HepG2 (cell line): ENCODE data around the gene HSPB6. TPM values are rescaled to one million over a fixed set of nuclear protein-coding genes. Genes with fewer than 3 reads are reported as not detected.

Experiments used
- CREM ChIP-seq, 2 experiments: sonication (generic) in 1 of 2; formaldehyde crosslinking in 1 of 2; IDR thresholded peaks; 2 replicates each; pipeline versions ENCODE4 v1.4.0 to v1.6.1; 2016 to 2020; ENCODE audit warnings: antibody characterized with exemption in 1 of 2, mild to moderate bottlenecking in 1 of 2, missing genetic modification reagents in 1 of 2
- EED ChIP-seq: sonication (generic); formaldehyde crosslinking; IDR thresholded peaks from 2 replicates; pipeline ENCODE4 v1.5.0; 2020; ENCODE audit warnings: mild to moderate bottlenecking, missing genetic modification reagents
- GLI4 ChIP-seq: sonication (generic); formaldehyde crosslinking; IDR thresholded peaks from 2 replicates; pipeline ENCODE4 v1.5.1; 2020; ENCODE audit warnings: missing genetic modification reagents, mild to moderate bottlenecking, moderate library complexity, borderline replicate concordance
- HDAC2 ChIP-seq: sonication (generic); formaldehyde crosslinking; IDR thresholded peaks from 2 replicates; pipeline ENCODE4 v1.4.0; 2020; ENCODE audit warnings: missing genetic modification reagents
- HHEX ChIP-seq: IDR thresholded peaks from 2 replicates; pipeline ENCODE4 v1.6.1; 2016; ENCODE audit warnings: control low read depth
- KAT8 ChIP-seq: IDR thresholded peaks from 2 replicates; pipeline ENCODE4 v1.6.1; 2016; ENCODE audit warnings: missing genetic modification reagents, missing compliant biosample characterization
- PRMT3 ChIP-seq: sonication (generic); formaldehyde crosslinking; IDR thresholded peaks from 2 replicates; pipeline ENCODE4 v1.8.1; 2022; ENCODE audit warnings: low read depth, mild to moderate bottlenecking, moderate library complexity, missing genetic modification reagents, borderline replicate concordance
- SATB2 ChIP-seq: sonication (generic); formaldehyde crosslinking; IDR thresholded peaks from 2 replicates; pipeline ENCODE4 v1.5.0; 2020; ENCODE audit warnings: missing genetic modification reagents
- SOX13 ChIP-seq, 3 experiments: fragments of 450-650 bp in 1 of 3; sonication (generic) in 1 of 3; formaldehyde crosslinking in 1 of 3; IDR thresholded peaks in 2 of 3; conservative IDR thresholded peaks in 1 of 3; 2 replicates each; pipeline versions ENCODE4 v1.5.0 to v1.6.1; 2016 to 2020; ENCODE audit warnings: antibody characterized with exemption in 1 of 3, mild to moderate bottlenecking in 1 of 3, missing compliant biosample characterization in 1 of 3, missing genetic modification reagents in 1 of 3, moderate library complexity in 1 of 3
- TEAD2 ChIP-seq: sonication (generic); formaldehyde crosslinking; IDR thresholded peaks from 2 replicates; pipeline ENCODE4 v1.9.0; 2021; ENCODE audit warnings: missing genetic modification reagents
- ZNF205 ChIP-seq: IDR thresholded peaks from 2 replicates; pipeline ENCODE4 v1.6.1; 2018; ENCODE audit warnings: missing biosample characterization, missing genetic modification reagents
- ZNF451 ChIP-seq: sonication (generic); formaldehyde crosslinking; IDR thresholded peaks from 2 replicates; pipeline ENCODE4 v1.5.0; 2020; ENCODE audit warnings: mild to moderate bottlenecking, missing genetic modification reagents
- ZNF75D ChIP-seq: sonication (generic); formaldehyde crosslinking; IDR thresholded peaks from 2 replicates; pipeline ENCODE4 v1.8.1; 2023; ENCODE audit warnings: missing genetic modification reagents, mild to moderate bottlenecking, borderline replicate concordance
- polyA plus RNA-seq, 8 experiments: library from polyadenylated mRNA; depleted of rRNA in 3 of 8; stranded (reverse) in 7 of 8; unstranded in 1 of 8; fragments of >200 nt; fragmentation: Illumina TruSeq in 4 of 8; extraction: Trizol in 4 of 8; gene quantifications; 2 replicates each; pipeline versions ENCODE4 v1.2.1 to v1.2.3, GENCODE V29; 2011 to 2016; ENCODE audit warnings: low read depth in 4 of 8, missing spikeins in 1 of 8, mixed read lengths in 1 of 8; ENCODE audit not compliant: insufficient read depth in 1 of 8
- total RNA-seq, 5 experiments: library from RNA; depleted of rRNA; stranded (reverse); fragments of >200 nt; fragmentation: Illumina TruSeq; extraction: Trizol; gene quantifications; 2 replicates each; pipeline ENCODE4 v1.2.3, GENCODE V29; 2016; ENCODE audit warnings: low read depth in 1 of 5
- TF ChIP-seq, protein P1 (sequence below): sonication (generic); formaldehyde crosslinking; IDR thresholded peaks from 2 replicates; pipeline ENCODE4 v1.4.0; 2020; ENCODE audit warnings: missing genetic modification reagents
- TF ChIP-seq, protein P2 (sequence below): fragments of 450-650 bp; IDR thresholded peaks from 2 replicates; pipeline ENCODE4 v1.6.1; 2017; ENCODE audit warnings: mild to moderate bottlenecking
- TF ChIP-seq, protein P3 (sequence below): sonication (generic); formaldehyde crosslinking; IDR thresholded peaks from 2 replicates; pipeline ENCODE4 v1.8.1; 2023; ENCODE audit warnings: missing genetic modification reagents, inconsistent platforms, borderline replicate concordance
- TF ChIP-seq, protein P4 (sequence below): sonication (generic); formaldehyde crosslinking; IDR thresholded peaks from 2 replicates; pipeline ENCODE4 v1.9.0; 2021; ENCODE audit warnings: missing genetic modification reagents, borderline replicate concordance
- TF ChIP-seq, protein P5 (sequence below): sonication (generic); formaldehyde crosslinking; IDR thresholded peaks from 2 replicates; pipeline ENCODE4 v1.8.0; 2022; ENCODE audit warnings: mild to moderate bottlenecking, missing genetic modification reagents, moderate library complexity

HSPB6 gene
- total and polyA plus RNA-seq, 2 of the 13 experiments (the other 11 are each of a cell fraction or from before 2014, with no cell fraction given), result 0.18 TPM; not detected in 1

DNA sequence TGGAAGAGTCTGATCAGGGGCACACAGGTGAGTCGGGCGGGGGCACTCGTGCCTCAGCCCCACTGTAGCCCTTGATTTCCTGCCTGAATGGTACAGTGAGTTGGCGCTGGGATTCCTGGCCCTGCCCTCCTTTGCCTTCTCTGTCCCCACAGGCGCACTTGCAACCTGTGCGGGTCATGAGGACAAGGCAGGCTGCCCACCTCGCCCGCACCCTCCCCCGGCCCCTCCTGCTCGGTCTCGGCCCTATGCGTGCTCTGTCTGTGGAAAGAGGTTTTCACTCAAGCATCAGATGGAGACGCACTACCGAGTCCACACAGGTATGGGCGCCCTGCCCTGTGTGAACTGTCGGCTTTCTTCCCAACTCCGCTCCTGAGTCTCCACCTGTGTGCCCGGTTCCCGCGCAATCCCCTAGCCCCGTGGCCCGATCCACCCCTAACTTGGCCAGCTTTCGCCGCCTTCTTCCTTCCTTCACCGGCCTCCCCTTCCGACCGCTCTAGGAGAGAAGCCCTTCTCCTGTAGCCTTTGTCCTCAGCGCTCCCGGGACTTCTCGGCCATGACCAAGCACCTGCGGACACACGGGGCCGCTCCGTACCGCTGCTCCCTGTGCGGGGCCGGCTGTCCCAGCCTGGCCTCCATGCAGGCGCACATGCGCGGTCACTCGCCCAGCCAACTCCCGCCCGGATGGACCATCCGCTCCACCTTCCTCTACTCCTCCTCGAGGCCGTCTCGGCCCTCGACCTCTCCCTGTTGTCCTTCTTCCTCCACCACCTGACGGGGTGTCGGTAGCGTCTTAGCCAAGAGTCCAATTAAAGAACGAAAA is 40.6 kb downstream of the HSPB6 start (continued):
- TF ChIP-seq, protein P1, sequence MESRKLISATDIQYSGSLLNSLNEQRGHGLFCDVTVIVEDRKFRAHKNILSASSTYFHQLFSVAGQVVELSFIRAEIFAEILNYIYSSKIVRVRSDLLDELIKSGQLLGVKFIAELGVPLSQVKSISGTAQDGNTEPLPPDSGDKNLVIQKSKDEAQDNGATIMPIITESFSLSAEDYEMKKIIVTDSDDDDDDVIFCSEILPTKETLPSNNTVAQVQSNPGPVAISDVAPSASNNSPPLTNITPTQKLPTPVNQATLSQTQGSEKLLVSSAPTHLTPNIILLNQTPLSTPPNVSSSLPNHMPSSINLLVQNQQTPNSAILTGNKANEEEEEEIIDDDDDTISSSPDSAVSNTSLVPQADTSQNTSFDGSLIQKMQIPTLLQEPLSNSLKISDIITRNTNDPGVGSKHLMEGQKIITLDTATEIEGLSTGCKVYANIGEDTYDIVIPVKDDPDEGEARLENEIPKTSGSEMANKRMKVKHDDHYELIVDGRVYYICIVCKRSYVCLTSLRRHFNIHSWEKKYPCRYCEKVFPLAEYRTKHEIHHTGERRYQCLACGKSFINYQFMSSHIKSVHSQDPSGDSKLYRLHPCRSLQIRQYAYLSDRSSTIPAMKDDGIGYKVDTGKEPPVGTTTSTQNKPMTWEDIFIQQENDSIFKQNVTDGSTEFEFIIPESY (CRISPR knock-in tag), result no peak
- TF ChIP-seq TEAD2 (CRISPR knock-in tag) (0 out of 2 replicates have a peak, but pooled peaks have one; percentile 5), HDAC2 (CRISPR knock-in tag) (peak; percentile 53), CREM (IDR thresholded peaks at IDR 0.05) (no peak), CREM (CRISPR knock-in tag; IDR thresholded peaks at IDR 0.05) (no peak), EED (CRISPR knock-in tag) (peak; percentile 80; the same call in 1 of the 2 replicates), ZNF451 (no peak), GLI4 (CRISPR knock-in tag) (peak; percentile 62; the same call in 1 of the 2 replicates), SOX13 (IDR thresholded peaks at IDR 0.05) (no peak), SOX13 (CRISPR knock-in tag; conservative IDR thresholded peaks at IDR 0.05 in 1 of 2, IDR thresholded peaks at IDR 0.05 in 1 of 2) (no peak; a peak in 1 of 4 replicates), ZNF75D (no peak), PRMT3 (CRISPR knock-in tag) (peak; percentile 50; the same call in 1 of the 2 replicates), KAT8 (CRISPR knock-in tag) (no peak), ZNF205 (CRISPR knock-in tag) (0 out of 2 replicates have a peak, but pooled peaks have one; percentile 50), SATB2 (peak; percentile 64; the same call in 1 of the 2 replicates), HHEX (CRISPR knock-in tag) (no peak)
- TF ChIP-seq, protein P2, sequence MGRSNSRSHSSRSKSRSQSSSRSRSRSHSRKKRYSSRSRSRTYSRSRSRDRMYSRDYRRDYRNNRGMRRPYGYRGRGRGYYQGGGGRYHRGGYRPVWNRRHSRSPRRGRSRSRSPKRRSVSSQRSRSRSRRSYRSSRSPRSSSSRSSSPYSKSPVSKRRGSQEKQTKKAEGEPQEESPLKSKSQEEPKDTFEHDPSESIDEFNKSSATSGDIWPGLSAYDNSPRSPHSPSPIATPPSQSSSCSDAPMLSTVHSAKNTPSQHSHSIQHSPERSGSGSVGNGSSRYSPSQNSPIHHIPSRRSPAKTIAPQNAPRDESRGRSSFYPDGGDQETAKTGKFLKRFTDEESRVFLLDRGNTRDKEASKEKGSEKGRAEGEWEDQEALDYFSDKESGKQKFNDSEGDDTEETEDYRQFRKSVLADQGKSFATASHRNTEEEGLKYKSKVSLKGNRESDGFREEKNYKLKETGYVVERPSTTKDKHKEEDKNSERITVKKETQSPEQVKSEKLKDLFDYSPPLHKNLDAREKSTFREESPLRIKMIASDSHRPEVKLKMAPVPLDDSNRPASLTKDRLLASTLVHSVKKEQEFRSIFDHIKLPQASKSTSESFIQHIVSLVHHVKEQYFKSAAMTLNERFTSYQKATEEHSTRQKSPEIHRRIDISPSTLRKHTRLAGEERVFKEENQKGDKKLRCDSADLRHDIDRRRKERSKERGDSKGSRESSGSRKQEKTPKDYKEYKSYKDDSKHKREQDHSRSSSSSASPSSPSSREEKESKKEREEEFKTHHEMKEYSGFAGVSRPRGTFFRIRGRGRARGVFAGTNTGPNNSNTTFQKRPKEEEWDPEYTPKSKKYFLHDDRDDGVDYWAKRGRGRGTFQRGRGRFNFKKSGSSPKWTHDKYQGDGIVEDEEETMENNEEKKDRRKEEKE, result no peak
- TF ChIP-seq, protein P3, sequence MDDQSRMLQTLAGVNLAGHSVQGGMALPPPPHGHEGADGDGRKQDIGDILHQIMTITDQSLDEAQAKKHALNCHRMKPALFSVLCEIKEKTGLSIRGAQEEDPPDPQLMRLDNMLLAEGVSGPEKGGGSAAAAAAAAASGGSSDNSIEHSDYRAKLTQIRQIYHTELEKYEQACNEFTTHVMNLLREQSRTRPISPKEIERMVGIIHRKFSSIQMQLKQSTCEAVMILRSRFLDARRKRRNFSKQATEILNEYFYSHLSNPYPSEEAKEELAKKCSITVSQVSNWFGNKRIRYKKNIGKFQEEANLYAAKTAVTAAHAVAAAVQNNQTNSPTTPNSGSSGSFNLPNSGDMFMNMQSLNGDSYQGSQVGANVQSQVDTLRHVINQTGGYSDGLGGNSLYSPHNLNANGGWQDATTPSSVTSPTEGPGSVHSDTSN (CRISPR knock-in tag), result no peak
- TF ChIP-seq, protein P4, sequence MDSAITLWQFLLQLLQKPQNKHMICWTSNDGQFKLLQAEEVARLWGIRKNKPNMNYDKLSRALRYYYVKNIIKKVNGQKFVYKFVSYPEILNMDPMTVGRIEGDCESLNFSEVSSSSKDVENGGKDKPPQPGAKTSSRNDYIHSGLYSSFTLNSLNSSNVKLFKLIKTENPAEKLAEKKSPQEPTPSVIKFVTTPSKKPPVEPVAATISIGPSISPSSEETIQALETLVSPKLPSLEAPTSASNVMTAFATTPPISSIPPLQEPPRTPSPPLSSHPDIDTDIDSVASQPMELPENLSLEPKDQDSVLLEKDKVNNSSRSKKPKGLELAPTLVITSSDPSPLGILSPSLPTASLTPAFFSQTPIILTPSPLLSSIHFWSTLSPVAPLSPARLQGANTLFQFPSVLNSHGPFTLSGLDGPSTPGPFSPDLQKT (CRISPR knock-in tag), result no peak
- TF ChIP-seq, protein P5, sequence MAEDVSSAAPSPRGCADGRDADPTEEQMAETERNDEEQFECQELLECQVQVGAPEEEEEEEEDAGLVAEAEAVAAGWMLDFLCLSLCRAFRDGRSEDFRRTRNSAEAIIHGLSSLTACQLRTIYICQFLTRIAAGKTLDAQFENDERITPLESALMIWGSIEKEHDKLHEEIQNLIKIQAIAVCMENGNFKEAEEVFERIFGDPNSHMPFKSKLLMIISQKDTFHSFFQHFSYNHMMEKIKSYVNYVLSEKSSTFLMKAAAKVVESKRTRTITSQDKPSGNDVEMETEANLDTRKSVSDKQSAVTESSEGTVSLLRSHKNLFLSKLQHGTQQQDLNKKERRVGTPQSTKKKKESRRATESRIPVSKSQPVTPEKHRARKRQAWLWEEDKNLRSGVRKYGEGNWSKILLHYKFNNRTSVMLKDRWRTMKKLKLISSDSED, result 0 out of 2 replicates have a peak, but pooled peaks have one; percentile 31
